Spinal cord (tissue), 10 donors: ENCODE results near the gene PARP2. TPM values are rescaled to one million over a fixed set of nuclear protein-coding genes. Genes with fewer than 3 reads are reported as not detected.

Source experiments
- DNase-seq, 6 donors: peaks; one replicate each; pipeline versions ENCODE4 v3.0.0 to v3.0.0-alpha.2; 2013 to 2015; ENCODE audit warnings: low spot score in 6 of 6, low read depth in 4 of 6
- H3K27ac ChIP-seq: one replicate; pipeline ENCODE4 v1.5.1; 2013; ENCODE audit warnings: low read depth, low read length, control low read depth
- H3K27me3 ChIP-seq: one replicate; pipeline ENCODE4 v1.6.1; 2013; ENCODE audit warnings: low read length; ENCODE audit not compliant: control insufficient read depth, insufficient read depth
- H3K36me3 ChIP-seq: one replicate; pipeline ENCODE4 v1.6.1; 2013; ENCODE audit warnings: low read length; ENCODE audit not compliant: control insufficient read depth, insufficient read depth
- H3K4me1 ChIP-seq: one replicate; pipeline ENCODE4 v1.6.1; 2013; ENCODE audit warnings: low read length; ENCODE audit not compliant: control insufficient read depth, insufficient read depth
- H3K4me3 ChIP-seq: one replicate; pipeline ENCODE4 v1.5.1; 2013; ENCODE audit warnings: low read depth, low read length, control low read depth
- H3K9me3 ChIP-seq: one replicate; pipeline ENCODE4 v1.6.1; 2013; ENCODE audit warnings: low read length; ENCODE audit not compliant: control insufficient read depth, insufficient read depth
- WGBS: methylation state at CpG from one replicate; pipeline ENCODE4 v1.1.5; 2013; ENCODE audit warnings: missing lambda C conversion rate; ENCODE audit not compliant: insufficient coverage; 5-methylcytosine and 5-hydroxymethylcytosine counted together
- polyA plus RNA-seq, 2 donors: library from polyadenylated mRNA; unstranded; fragments of 120-200 nt; gene quantifications; one replicate each; pipeline ENCODE4 v1.2.1, GENCODE V29; 2013; ENCODE audit not compliant: insufficient read length in 2 of 2
- total RNA-seq, 2 donors: library from RNA; depleted of rRNA in 1 of 2; stranded (reverse); fragments of 120-200 nt in 1 of 2; fragments of >200 nt in 1 of 2; gene quantifications; one replicate each; pipeline versions ENCODE4 v1.2.3 to v1.2.4, GENCODE V29; 2013 to 2014
- donor health status: healthy.

PARP2 gene
- total and polyA plus RNA-seq, 4 donors = 20.4 to 66.5 (median 47.9) TPM

GRCh38 chr14:20375471-20375870 is 32.0 kb downstream of the PARP2 start:
- Histone ChIP-seq H3K4me3 (no peak overlapping the region), H3K4me1 (no peaks in the 10 kb centered on the region), H3K36me3 (peaks cover 82% of the 10 kb centered on the region), H3K27ac (no peak overlapping the region), H3K9me3 (no peaks in the 10 kb centered on the region), H3K27me3 (no peaks in the 10 kb centered on the region)
- no peak for DNase-seq
- 94% methylated on average over 2 of the region's 3 CpGs for WGBS

- H3K4me1 ChIP-seq = no peaks in the 10 kb centered on the region
- H3K4me3 ChIP-seq = no peak overlapping the region
- H3K9me3 ChIP-seq = no peaks in the 10 kb centered on the region
- no peak for DNase-seq
- peaks cover 88% of the 10 kb centered on the region for H3K36me3 ChIP-seq
- H3K27me3 ChIP-seq = no peaks in the 10 kb centered on the region
- no peak overlapping the region for H3K27ac ChIP-seq
- 92% methylated on average over 12 of the region's 12 CpGs for WGBS
Measured at GRCh38 chr14:20376071-20376588, 32.7 kb downstream of the PARP2 start.

GRCh38 chr14:20377171-20377570 is 33.7 kb downstream of the PARP2 start:
- no CpG with 5 or more reads among the region's 2 CpGs for WGBS
- H3K27ac ChIP-seq = no peak overlapping the region
- H3K36me3 ChIP-seq = peaks cover 92% of the 10 kb centered on the region
- H3K4me1 ChIP-seq = no peaks in the 10 kb centered on the region
- H3K4me3 ChIP-seq = no peak overlapping the region
- H3K27me3 ChIP-seq = no peaks in the 10 kb centered on the region
- no peak for DNase-seq
- H3K9me3 ChIP-seq = no peaks in the 10 kb centered on the region

- no peak overlapping the region for H3K4me3 ChIP-seq
- 71% methylated on average over 1 of the region's 1 CpG for WGBS
- no peak for DNase-seq
- no peaks in the 10 kb centered on the region for H3K4me1 ChIP-seq
- H3K36me3 ChIP-seq = peaks cover 93% of the 10 kb centered on the region
- H3K9me3 ChIP-seq = no peaks in the 10 kb centered on the region
- H3K27me3 ChIP-seq = no peaks in the 10 kb centered on the region
- H3K27ac ChIP-seq = no peak overlapping the region
Measured at GRCh38 chr14:20379743-20380142, 36.3 kb downstream of the PARP2 start.

- Histone ChIP-seq H3K4me3 (no peak overlapping the region), H3K27ac (no peak overlapping the region), H3K9me3 (no peaks in the 10 kb centered on the region), H3K36me3 (peaks cover 94% of the 10 kb centered on the region), H3K4me1 (no peaks in the 10 kb centered on the region), H3K27me3 (no peaks in the 10 kb centered on the region)
- 89% methylated on average over 6 of the region's 6 CpGs for WGBS
- no peak for DNase-seq
Measured at GRCh38 chr14:20380681-20381080, 37.2 kb downstream of the PARP2 start.

GRCh38 chr14:20381341-20381740 is 37.9 kb downstream of the PARP2 start:
- Histone ChIP-seq H3K4me1 (no peaks in the 10 kb centered on the region), H3K9me3 (no peaks in the 10 kb centered on the region), H3K4me3 (no peak overlapping the region), H3K36me3 (peaks cover 94% of the 10 kb centered on the region), H3K27ac (no peak overlapping the region), H3K27me3 (no peaks in the 10 kb centered on the region)
- 82% methylated on average over 7 of the region's 7 CpGs for WGBS
- no peak for DNase-seq

- Histone ChIP-seq H3K36me3 (peaks cover 90% of the 10 kb centered on the region), H3K4me1 (no peaks in the 10 kb centered on the region), H3K4me3 (no peak overlapping the region), H3K27me3 (no peaks in the 10 kb centered on the region), H3K27ac (no peak overlapping the region), H3K9me3 (no peaks in the 10 kb centered on the region)
- DNase-seq = no peak
- 95% methylated on average over 11 of the region's 12 CpGs for WGBS
Measured at GRCh38 chr14:20382526-20382925, 39.1 kb downstream of the PARP2 start.

GRCh38 chr14:20383032-20383431 is 39.6 kb downstream of the PARP2 start:
- no peaks in the 10 kb centered on the region for H3K4me1 ChIP-seq
- WGBS = 99% methylated on average over 9 of the region's 10 CpGs
- no peak for DNase-seq
- no peak overlapping the region for H3K4me3 ChIP-seq
- no peaks in the 10 kb centered on the region for H3K27me3 ChIP-seq
- no peaks in the 10 kb centered on the region for H3K9me3 ChIP-seq
- peaks cover 88% of the 10 kb centered on the region for H3K36me3 ChIP-seq
- H3K27ac ChIP-seq = no peak overlapping the region

GRCh38 chr14:20383636-20384035 is 40.2 kb downstream of the PARP2 start:
- Histone ChIP-seq H3K27me3 (no peaks in the 10 kb centered on the region), H3K4me1 (no peaks in the 10 kb centered on the region), H3K4me3 (no peak overlapping the region), H3K27ac (no peak overlapping the region), H3K9me3 (no peaks in the 10 kb centered on the region), H3K36me3 (peaks cover 82% of the 10 kb centered on the region)
- WGBS = 95% methylated on average over 5 of the region's 5 CpGs
- no peak for DNase-seq

GRCh38 chr14:20384321-20384720 is 40.9 kb downstream of the PARP2 start:
- WGBS = 99% methylated on average over 7 of the region's 7 CpGs
- H3K36me3 ChIP-seq = peaks cover 82% of the 10 kb centered on the region
- H3K4me1 ChIP-seq = no peaks in the 10 kb centered on the region
- H3K27ac ChIP-seq = no peak overlapping the region
- DNase-seq = no peak
- H3K4me3 ChIP-seq = no peak overlapping the region
- no peaks in the 10 kb centered on the region for H3K27me3 ChIP-seq
- no peaks in the 10 kb centered on the region for H3K9me3 ChIP-seq
